Activated CD4-positive, alpha-beta T cell treated with anti-CD3 and anti-CD28 coated beads, Interleukin-2, amount 10 ng/mL, durations not matched to agents 7 days and 5 days (primary cell): ENCODE results near the gene TH. TPM values are rescaled to one million over a fixed set of nuclear protein-coding genes. Genes with fewer than 3 reads are reported as not detected.

ENCODE experiments used
- CTCF ChIA-PET: fragments of 350-600 bp; sonication (Branson Sonifier 250); formaldehyde crosslinking; loops from one replicate; lab custom pipeline; 2021; ENCODE audit warnings: antibody characterized with exemption; lab: Charles Lee
- POLR2A ChIA-PET: fragments of 350-600 bp; sonication (Branson Sonifier 250); formaldehyde crosslinking; loops from one replicate; lab custom pipeline; 2021; ENCODE audit warnings: antibody characterized with exemption; lab: Charles Lee
- DNase-seq: peaks from one replicate; pipeline ENCODE4 v3.0.0-alpha.2; 2020
- H3K27ac Mint-ChIP-seq: one replicate; pipeline ENCODE4 v1.8.0; 2021; ENCODE audit warnings: mild to moderate bottlenecking, moderate library complexity, mixed read lengths
- H3K27me3 Mint-ChIP-seq: one replicate; pipeline ENCODE4 v1.8.0; 2021; ENCODE audit warnings: mixed read lengths
- H3K36me3 Mint-ChIP-seq: one replicate; pipeline ENCODE4 v1.8.0; 2021; ENCODE audit warnings: low read depth, mixed read lengths
- H3K4me1 Mint-ChIP-seq: one replicate; pipeline ENCODE4 v1.8.0; 2021; ENCODE audit warnings: mixed read lengths
- H3K4me3 Mint-ChIP-seq: one replicate; pipeline ENCODE4 v1.8.0; 2021; ENCODE audit warnings: mild to moderate bottlenecking, moderate library complexity, mixed read lengths
- H3K9me3 Mint-ChIP-seq: one replicate; pipeline ENCODE4 v1.8.0; 2021; ENCODE audit warnings: mixed read lengths
- total RNA-seq, 2 experiments: library from RNA; stranded (reverse); gene quantifications; one replicate each; pipeline ENCODE4 v1.2.3, GENCODE V29; 2021

TH gene
- total RNA-seq, 2 experiments from 2014 or later = not detected

GRCh38 chr11:2213384-2213842 lies 41.8 kb upstream of the TH start:
- no peaks in the 10 kb centered on the region for H3K27me3 Mint-ChIP-seq
- peak overlapping the region; percentile 87 for H3K27ac Mint-ChIP-seq
- no peaks in the 10 kb centered on the region for H3K36me3 Mint-ChIP-seq
- ChIA-PET POLR2A (no interaction called here), CTCF (interaction anchor here (1.2 kb wide), 1 partner anchor 20 kb away, joined by 3 read pairs; no protein-coding TSS in a partner anchor)
- H3K4me3 Mint-ChIP-seq = peak overlapping the region; percentile 60
- DNase-seq = peak; percentile 60
- H3K9me3 Mint-ChIP-seq = no peaks in the 10 kb centered on the region
- H3K4me1 Mint-ChIP-seq = peaks cover 19% of the 10 kb centered on the region

- ChIA-PET CTCF (no interaction called here), POLR2A (no interaction called here)
- DNase-seq = peak; percentile 4
- Mint-ChIP-seq H3K27ac (peak overlapping the region; percentile 20), H3K9me3 (no peaks in the 10 kb centered on the region), H3K4me3 (no peak overlapping the region), H3K4me1 (peaks cover 19% of the 10 kb centered on the region), H3K27me3 (no peaks in the 10 kb centered on the region), H3K36me3 (no peaks in the 10 kb centered on the region)
Observed at GRCh38 chr11:2212411-2213251, 41.0 kb upstream of the TH start.

- CTCF ChIA-PET = no interaction called here
- no peak for DNase-seq
- no peak overlapping the region for H3K4me3 Mint-ChIP-seq
Observed at GRCh38 chr11:2211113-2211971, 39.7 kb upstream of the TH start.

DNA sequence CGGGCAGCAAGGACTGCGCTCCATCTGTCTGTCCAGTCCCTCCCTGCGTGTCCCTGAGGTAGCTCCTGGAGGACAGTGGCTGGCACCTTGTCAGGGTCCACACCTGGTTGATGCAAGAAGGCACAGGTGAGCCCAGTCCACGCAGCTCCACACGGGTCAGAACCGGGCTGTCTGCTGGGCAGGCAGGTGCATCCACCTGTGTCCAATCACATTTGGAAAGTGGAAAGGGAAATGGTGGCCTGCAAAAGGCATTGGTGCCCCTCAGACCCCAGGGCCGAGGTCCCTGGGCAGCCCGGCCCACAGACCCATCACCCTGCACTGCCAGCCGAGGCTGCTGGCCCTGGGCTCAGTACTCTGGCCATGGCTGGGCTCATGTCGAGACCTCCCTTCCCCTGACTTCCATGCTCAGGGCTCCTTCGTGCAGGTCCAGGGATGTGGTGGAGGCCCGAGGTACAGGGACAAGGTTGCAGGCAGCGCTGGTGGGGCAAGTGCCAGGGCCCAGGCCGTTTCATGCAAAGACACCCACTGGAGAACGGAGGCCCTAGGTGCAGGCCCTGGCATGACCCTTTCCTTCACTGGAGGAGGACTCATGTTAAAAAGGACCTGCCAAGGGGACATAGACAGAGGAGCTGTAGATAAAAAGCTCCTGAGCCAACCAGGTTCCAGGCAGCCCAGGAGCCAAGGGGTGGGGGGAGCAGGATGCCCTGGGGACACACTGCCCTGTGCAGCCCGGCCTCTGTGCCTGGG lies 38.9 kb upstream of the TH start:
- ChIA-PET CTCF (interaction anchor here (0.5 kb wide), 1 partner anchor 92 kb away, joined by 3 read pairs; no protein-coding TSS in a partner anchor), POLR2A (no interaction called here)

More at GRCh38 chr11:2211113-2211971, 39.7 kb upstream of the TH start:
- Mint-ChIP-seq H3K36me3 (no peaks in the 10 kb centered on the region), H3K27ac (peak overlapping the region; percentile 15), H3K9me3 (no peaks in the 10 kb centered on the region), H3K27me3 (no peaks in the 10 kb centered on the region), H3K4me1 (peaks cover 19% of the 10 kb centered on the region)
- POLR2A ChIA-PET = no interaction called here

DNA sequence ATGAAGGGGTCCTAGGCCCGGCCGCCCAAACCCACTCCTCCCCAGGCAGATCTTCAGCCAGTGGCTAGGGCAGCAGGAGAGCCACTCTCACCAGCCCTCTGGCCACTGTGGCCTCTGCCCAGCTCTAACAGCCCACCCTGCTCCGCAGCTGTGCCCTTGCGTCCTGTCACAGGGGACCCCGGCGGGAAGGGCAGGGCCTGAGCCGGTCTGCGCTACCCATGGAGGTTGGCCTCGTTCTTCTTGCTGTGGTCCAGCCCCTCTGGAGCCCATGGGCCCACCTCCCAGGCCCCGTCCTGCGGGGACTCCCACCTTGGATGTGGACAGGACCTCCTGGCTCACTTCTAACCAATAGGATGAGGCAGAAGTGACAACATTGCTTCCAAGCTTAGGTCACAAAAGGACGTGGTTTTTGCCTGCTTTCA lies 38.3 kb upstream of the TH start:
- POLR2A ChIA-PET = no interaction called here

More for the DNA sequence above, 38.9 kb upstream of the TH start:
- peak; percentile 6 for DNase-seq
- Mint-ChIP-seq H3K4me3 (no peak overlapping the region), H3K36me3 (no peaks in the 10 kb centered on the region), H3K27me3 (no peaks in the 10 kb centered on the region), H3K4me1 (peaks cover 19% of the 10 kb centered on the region), H3K27ac (no peak overlapping the region), H3K9me3 (no peaks in the 10 kb centered on the region)

DNA sequence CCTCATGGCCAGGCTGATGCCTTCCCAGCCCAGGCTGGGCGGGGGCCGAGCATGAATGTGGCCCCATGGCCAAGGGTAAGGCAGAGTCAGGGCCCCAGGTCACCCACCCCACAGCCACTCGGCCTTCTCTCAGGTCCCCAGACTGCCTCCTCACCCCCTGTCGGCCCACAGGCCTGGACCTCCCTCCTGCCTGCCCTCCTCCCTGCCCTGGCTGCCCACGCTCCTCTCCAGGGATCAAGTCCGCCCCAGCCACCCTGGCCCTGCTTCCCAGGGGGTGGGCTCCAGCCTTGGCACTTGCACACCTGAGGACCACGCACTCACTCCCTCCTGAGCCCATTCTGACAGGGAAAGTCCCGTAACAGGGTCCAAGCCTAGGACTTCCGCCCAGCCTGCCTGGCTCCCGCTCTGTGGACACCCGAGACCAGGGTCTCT lies 37.8 kb upstream of the TH start:
- POLR2A ChIA-PET = no interaction called here
- no peak overlapping the region for H3K4me3 Mint-ChIP-seq
- CTCF ChIA-PET = interaction anchor here (1.2 to 1.4 kb wide), 2 partner anchors 95 to 211 kb away, joined by 3 read pairs; no protein-coding TSS in a partner anchor
- no peaks in the 10 kb centered on the region for H3K27me3 Mint-ChIP-seq
- H3K9me3 Mint-ChIP-seq = no peaks in the 10 kb centered on the region
- H3K36me3 Mint-ChIP-seq = no peaks in the 10 kb centered on the region
- no peak for DNase-seq
- H3K27ac Mint-ChIP-seq = no peak overlapping the region
- peaks cover 15% of the 10 kb centered on the region for H3K4me1 Mint-ChIP-seq

More for the DNA sequence above, 38.3 kb upstream of the TH start:
- DNase-seq = no peak
- Mint-ChIP-seq H3K4me1 (peaks cover 19% of the 10 kb centered on the region), H3K9me3 (no peaks in the 10 kb centered on the region), H3K27me3 (no peaks in the 10 kb centered on the region), H3K36me3 (no peaks in the 10 kb centered on the region), H3K4me3 (no peak overlapping the region), H3K27ac (no peak overlapping the region)
- CTCF ChIA-PET = interaction anchor here (0.5 to 1.2 kb wide), 2 partner anchors 93 to 95 kb away, joined by 3 read pairs; no protein-coding TSS in a partner anchor

- Mint-ChIP-seq H3K4me1 (peaks cover 10% of the 10 kb centered on the region), H3K9me3 (no peaks in the 10 kb centered on the region), H3K27ac (no peak overlapping the region), H3K27me3 (no peaks in the 10 kb centered on the region), H3K4me3 (no peak overlapping the region), H3K36me3 (no peaks in the 10 kb centered on the region)
- peak; percentile 4 for DNase-seq
- ChIA-PET CTCF (interaction anchor here (0.7 to 1.4 kb wide), 3 partner anchors 61 to 212 kb away, joined by 3 read pairs; no protein-coding TSS in a partner anchor), POLR2A (no interaction called here)
Observed at GRCh38 chr11:2208691-2209369, 37.2 kb upstream of the TH start.

DNA sequence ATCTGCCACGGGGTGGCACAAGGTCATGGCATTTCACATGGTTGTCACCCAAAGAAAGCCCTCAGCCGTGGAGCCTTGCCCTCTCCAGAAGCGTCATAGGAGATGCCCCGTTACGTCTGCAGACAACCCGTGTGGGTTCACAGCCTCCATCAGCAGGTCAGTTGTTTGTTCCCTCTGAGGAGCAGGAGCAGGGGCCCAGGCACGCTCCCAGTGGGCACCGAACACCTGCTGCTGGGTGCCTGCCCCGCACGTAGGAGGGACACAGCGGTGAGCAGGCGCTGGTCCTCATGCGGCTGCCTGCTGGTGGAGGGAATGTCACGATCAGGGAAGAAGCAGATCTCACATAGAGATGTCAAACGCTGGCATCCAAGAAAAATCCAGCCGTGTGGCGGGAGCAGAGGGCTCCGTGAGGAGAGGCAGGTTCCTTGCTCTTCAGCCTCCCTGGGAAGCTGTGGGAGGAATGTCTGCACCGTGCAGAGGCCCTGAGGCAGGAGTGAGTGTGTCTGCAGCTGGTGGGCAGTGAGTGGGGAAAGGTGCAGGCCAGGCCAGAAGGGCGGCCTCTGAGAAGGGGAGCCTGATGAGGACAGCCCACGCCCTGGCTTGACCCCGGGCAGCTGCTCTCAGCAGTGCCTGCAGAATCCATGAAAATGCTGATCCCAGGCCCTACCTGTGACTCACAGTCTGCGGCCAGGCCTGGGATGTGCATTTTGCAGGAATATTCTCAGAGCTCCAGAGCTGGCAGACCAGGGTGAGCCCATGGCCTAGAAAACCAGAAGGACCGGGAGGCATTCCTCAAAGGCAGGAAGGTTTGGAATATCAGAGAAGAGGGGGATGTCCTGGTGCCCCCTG lies 36.4 kb upstream of the TH start:
- no peak overlapping the region for H3K4me3 Mint-ChIP-seq

GRCh38 chr11:2207212-2207611 lies 35.6 kb upstream of the TH start:
- H3K4me3 Mint-ChIP-seq = no peak overlapping the region
- ChIA-PET POLR2A (no interaction called here), CTCF (no interaction called here)
- no peak for DNase-seq
- H3K36me3 Mint-ChIP-seq = no peaks in the 10 kb centered on the region
- H3K9me3 Mint-ChIP-seq = no peaks in the 10 kb centered on the region
- H3K4me1 Mint-ChIP-seq = peaks cover under 1% of the 10 kb centered on the region
- no peaks in the 10 kb centered on the region for H3K27me3 Mint-ChIP-seq
- H3K27ac Mint-ChIP-seq = no peak overlapping the region

More for the DNA sequence above, 36.4 kb upstream of the TH start:
- Mint-ChIP-seq H3K9me3 (no peaks in the 10 kb centered on the region), H3K4me1 (peaks cover 3% of the 10 kb centered on the region), H3K27ac (no peak overlapping the region), H3K27me3 (no peaks in the 10 kb centered on the region), H3K36me3 (no peaks in the 10 kb centered on the region)
- peak; percentile 1 for DNase-seq
- CTCF ChIA-PET = interaction anchor here (0.7 to 1.4 kb wide), 2 partner anchors 62 to 213 kb away, joined by 3 read pairs; no protein-coding TSS in a partner anchor
- POLR2A ChIA-PET = no interaction called here

- ChIA-PET CTCF (no interaction called here), POLR2A (no interaction called here)
Observed at GRCh38 chr11:2205981-2206690, 34.5 kb upstream of the TH start.

More at GRCh38 chr11:2205981-2206690, 34.5 kb upstream of the TH start:
- DNase-seq = no peak
- Mint-ChIP-seq H3K4me3 (no peak overlapping the region), H3K27me3 (no peaks in the 10 kb centered on the region), H3K27ac (no peak overlapping the region), H3K9me3 (no peaks in the 10 kb centered on the region), H3K36me3 (no peaks in the 10 kb centered on the region), H3K4me1 (no peaks in the 10 kb centered on the region)
